GM21447 (cell line): ENCODE results near the gene ZFYVE28.
"Not testable (repeated sequence)": the region's sequence is repeated elsewhere in the genome, so short reads cannot be mapped to it uniquely, and the experiment has no call there.

Experiments used
- ATAC-seq: cut with Tn5 transposase; IDR thresholded peaks from one replicate; pipeline ENCODE4 v1.9.1; 2021; ENCODE audit not compliant: unreplicated experiment

ZFYVE28 gene

DNA sequence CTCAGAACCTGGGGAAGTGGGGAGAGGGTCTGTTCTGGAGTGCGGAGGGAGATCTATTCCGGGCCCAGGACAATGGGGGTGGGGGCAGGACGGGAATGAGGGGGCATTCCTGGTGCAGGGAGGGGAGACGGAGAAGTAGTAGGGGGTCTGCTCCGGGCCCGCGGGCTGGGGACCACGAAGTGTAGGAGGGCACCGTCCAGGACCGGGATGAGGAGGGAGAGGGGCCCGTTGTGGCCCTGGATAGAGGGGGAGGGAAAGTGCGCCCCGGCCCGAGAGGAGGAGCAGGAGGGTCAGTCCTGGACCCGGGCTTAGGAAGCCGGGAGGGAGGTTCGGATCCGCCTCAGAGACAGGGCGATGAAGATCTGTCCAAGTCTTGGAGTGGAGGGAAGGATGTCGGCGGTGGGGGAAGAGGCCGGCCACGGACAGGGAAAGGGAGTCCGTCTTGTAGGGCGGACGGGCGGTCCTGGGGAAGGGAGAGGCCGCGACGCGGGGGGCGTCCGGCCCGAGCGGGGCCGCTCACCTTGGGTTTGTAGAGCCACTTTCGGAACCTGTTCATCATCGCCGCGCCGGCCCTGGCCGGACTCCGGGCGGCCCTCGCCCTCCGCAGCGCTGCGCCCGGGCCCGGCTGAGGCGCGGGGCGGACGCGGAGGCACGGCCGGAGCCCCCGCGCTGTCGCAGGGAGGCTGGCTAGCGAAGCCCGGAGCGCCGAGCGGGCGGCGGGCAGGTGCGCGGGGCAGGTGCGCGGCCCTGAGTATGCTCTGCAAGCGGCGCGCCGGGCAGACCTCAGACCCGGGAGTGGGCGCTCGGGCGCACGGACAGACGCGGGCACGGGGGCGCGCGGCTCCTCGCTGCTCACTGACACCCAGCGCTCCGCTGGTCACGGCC, at the start of gene ZFYVE28:
Gene ZFYVE28, minus strand, starts transcription at position 881 of the 885 bp plus-strand sequence. Its CDS starts 322 bp downstream, at position 559.
- ATAC-seq = no peak

DNA sequence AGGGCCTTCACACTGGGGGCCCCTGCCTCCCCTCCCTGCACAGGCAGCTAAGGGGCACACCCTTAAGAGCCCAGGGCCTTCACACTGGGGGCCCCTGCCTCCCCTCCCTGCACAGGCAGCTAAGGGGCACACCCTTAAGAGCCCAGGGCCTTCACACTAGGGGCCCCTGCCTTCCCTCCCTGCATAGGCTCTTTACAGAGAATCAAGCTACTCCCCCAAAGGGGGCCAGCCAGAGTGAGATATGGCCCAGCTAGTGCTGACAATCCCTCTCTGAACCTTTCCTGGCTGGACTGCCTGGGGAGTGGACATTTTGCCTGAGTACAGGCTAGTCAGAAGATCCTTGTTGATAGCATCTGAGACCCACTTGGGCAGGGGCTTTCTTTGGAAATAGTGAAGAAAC, 47.1 kb upstream of the ZFYVE28 start:
- not testable (repeated sequence) for ATAC-seq

DNA sequence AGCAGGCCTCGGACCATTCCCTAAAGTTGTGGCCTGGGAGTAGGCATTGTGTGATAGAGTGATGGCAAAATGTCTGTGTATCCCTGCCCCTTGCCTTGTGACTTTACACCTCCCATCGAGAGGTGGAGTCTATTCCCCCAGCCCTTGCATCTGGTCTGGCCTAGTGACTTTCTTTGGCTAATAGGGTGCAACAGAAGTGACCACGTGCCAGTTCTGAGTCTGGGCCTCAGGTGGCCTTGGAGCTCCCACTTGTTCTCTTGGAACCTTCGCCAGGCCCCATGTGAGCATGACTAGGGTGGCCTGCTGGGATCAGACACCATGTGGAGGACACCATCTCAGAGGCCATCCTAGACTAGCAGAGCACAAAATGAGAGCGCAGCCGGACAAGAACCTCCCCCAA, 46.6 kb upstream of the ZFYVE28 start:
- ATAC-seq = no peak

DNA sequence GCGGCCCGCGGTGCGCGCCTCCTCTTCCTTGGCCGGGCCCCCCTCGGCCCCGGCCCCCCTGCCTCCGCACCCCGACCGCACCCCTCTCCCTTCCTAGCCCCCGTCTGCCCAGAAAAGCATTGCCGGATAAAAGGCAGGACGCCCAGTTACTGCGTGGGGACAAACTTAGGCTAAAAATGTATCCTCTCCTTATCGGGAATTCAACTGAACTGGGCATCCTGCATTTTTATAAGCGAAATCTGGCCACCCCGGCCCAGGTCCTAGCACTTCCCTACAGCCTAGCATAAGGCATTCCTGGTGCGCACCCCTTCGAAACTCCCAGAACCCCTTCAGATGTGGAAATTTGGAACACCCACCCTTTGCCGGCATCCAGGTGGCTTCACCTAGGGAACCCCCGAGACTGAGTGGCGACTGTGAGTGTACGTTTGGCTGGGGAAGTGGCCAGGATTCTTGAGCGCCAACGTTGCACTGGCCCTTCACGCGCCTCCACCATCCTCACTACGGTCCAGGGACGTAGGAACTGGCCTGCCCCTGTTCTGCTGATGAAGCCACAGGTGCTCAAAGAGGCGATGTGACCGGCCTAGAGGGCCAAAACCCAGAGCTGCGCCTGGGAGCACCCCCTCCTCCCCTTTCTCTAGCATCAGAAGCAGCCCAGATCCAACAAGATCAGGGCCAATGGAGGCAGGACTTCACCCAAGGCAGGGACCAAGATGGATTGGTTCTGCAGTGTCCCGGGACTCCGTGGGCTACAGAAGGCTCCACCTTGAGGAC, 44.7 kb upstream of the ZFYVE28 start:
- no peak for ATAC-seq

DNA sequence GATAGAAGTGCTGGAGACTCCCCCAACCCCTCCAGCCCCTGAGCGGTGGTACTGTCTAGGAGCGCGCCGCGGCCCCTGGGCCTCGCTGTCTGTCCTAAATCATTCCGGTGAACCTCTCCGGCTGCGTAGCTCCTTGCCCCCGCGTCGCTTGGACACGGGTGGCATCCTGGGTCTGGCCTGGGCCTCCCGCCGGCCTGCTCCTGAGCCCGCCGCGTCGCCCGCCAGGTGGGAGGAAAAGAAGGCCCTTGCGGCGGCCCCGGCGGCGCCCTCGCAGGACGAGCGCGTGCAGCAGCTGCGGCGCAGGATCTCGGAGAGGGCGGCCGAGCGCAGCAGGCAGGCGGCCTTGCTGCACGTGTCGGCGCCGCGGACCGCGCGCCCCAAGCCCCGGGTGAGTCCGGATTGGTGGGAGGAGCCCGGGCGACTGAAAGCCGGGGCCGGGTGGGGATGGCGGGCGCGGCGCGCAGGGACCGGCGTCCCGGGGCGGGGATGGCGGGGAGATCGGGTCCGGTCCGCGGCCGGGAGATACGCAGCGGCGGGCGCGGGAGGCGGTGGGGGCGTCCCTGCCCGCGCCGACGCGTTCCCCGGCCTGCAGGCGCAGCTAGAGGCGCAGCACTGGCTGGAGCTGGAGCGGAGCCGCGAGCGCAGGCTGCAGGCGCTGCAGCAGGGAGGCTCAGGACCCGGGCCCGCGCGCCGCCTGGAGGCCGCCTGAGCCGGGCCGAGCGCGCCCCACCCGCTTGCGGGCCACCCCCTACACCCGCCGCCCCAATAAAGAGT, 44.0 kb upstream of the ZFYVE28 start:
- ATAC-seq = peak; percentile 68

DNA sequence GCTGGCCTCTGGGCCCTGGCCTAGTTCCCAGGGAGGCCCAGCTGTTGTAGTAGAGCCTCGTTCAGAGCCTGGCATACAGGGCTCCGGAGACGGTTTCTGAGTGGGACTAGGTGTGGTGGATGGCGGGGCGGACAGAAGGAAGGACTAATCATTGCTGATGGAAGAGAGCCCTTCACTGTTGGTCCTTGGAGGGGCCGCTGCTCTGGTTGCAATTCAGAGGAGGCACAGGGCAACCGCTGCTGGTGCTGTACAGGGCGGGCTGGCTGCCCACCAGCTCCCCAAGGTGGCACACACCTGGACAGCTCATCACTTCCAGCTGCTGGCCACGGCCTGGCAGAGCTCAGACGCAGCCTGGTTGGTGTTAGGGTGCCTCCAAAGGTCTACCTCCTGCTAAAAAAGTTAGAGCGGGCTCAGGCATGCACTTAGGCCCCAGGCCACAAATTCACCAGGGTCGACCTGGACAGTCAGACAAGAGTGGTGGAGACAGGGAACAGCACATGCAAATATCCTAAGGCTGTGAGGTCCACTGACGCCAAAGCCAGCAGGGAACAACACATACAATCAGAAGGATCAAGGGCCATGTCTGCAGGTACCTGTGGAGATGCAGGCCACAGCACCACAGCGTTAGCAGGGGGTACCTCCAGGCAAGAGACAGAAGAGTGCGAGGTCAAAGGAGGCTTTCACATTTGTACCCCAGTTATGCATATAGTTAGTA, 43.0 kb upstream of the ZFYVE28 start:
- no peak for ATAC-seq

DNA sequence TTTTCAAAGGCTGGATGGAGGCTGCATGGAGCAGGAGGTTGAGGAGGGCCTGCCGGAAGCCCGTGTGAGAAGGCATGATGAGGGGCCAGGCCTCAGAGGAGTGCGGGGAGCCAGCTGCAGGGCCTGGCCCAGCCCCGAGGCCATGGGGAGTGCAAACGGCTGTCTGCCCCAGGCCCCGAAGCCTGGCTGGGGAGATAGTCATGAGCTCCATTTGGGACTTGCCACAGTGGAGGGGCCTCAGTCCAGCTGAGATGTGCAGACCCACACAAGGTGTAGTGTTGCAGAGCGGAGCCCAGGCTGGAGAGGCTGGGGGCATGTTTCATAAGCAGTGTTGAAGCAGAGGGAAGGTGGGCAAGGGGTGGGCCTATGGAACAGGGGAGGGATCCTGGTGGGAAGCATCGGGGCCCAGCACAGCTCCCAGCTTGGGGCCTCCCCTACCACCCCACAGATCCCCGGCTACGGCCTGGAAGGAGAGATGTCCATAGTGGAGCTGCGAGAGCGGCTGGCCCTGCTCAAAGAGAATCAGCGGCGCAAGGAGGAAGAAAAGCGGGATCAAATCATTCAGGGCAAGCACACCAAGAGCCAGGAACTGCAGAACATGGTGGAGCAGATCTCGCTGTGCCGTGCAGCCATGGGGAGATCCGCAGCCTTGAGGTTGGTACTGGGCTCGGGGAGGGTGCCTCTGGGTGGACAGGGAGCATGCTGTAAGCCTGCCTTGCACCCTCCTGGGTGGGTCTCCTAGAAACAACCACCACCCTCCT, 41.3 kb upstream of the ZFYVE28 start:
- no peak for ATAC-seq

DNA sequence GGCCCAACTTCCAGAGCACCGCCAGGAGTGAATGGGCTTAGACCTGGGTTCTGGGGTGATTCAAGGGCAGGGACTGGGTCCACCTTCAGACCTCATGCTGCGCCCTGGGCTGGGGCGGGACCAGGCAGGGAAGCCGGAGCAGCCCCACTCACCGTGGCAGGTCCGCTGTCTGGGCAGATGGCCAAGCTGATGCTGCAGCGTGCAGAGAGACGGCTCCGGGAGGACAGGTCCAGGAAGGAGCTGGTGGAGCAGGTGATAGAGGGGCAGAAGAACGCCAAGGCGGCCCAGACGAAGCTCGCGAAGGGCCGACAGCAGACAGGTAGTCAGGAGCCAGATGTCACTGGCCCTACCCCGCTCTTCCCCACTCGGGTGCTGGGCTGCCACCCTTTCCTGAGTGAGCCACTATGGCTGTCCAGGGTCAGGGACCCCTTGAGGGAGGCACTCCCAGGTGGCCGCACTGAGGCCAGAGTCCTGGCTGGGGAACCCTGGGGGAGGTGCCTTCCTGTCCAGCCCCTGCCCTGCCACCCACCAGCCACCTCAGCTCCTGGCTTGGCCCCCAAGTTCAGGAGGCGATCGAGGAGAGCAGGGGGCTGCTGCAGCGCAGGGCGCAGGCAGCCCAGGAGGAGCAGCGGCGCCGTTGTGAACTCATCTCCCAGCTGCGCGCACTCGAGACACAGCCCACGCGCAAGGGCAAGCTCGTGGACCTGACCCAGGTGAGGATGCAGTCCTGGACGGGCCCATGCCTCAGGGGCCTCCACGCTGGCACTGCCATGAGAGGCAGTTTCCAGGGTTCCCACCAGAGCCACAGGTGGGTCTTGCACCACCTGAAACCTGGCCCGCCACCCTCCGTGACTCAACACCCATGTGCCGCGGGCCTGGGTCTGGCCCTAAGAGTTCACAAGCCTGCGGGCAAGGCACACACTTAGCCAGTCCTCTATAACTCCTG, 40.4 kb upstream of the ZFYVE28 start:
- ATAC-seq = no peak

DNA sequence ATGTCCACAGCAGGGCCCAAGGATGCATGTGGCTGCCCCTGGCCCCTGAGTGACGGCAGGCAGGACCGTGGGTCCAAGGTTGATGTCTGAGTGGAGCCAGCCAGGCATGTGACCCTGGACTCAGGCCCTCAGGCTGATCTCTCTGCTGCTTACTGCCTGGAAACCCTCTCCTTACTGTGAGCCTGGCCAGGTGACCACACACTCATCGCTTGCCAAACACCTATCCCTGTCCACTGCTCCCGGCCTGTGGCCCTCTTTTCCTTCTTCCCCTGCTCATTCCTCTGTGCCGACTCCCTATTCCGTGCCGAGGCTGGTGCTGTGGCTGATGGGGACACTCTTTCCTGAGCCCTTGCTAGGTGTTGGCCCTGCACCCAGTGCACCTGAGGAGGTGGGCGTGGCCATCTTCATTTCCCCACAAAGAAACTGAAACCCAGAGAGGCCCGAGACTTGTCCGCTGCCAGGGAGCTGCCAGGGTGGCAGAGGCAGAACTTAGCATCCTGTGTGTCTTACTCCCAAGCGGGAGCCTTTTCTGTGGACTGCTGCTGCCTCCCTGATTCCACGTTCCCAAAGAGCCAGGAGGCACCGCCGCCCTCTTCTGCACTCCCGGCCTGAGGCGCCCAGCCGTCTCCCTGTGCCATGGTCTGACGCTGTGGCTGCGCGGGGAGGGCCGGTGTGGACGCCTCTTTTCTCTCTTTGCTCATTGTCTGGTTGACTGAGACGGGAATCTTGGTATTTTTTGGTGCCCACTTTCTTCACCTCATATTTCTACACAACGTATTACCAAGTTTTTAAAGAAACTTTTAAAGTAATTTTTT, 39.2 kb upstream of the ZFYVE28 start:
- ATAC-seq = no peak

DNA sequence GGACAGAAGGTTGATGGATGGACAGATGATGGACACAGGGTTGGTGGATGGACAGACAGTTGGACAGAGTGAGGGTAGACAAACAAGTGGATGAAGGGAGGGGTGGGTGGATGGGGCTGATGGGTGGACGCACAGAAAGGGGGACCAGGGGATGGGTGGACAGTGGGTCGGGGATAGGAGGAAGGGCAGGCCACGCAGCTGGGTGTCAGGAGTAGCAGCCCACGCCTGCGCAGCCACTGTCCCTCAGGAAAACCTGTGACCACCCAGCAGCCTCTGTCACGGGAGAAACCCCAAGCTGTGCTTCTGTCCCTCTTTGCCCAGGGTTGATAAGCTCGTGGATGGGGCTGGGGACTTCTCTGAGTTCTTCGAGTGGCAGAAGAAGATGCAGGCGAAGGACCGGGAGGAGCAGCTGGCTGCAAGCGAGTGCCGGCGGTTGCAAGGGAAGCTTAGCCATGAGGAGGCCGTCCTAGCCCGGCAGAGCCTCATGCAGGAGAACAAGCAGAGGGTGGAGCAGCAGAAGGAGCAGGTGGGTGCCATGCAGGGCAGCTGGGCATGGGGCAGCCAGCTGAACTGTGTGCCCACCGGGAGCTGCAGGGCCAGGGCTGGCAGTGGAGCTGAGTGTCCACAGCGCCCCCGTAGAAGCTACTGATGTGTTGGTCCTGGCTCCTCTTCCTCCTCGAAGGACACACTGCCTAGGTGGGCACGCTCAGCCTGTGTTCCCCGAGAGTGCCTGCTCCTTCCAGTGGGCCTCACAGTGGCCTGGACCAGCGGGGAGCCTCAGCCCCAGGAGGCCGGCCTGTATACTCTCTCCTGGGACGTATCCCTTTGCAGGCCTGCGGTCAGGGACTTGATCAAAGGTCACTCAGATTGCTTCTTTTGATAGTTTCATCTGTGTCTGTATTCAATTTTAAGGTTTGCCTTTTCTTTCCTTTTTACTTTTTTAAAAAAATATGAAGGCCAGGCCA, 33.7 kb upstream of the ZFYVE28 start:
- no peak for ATAC-seq

DNA sequence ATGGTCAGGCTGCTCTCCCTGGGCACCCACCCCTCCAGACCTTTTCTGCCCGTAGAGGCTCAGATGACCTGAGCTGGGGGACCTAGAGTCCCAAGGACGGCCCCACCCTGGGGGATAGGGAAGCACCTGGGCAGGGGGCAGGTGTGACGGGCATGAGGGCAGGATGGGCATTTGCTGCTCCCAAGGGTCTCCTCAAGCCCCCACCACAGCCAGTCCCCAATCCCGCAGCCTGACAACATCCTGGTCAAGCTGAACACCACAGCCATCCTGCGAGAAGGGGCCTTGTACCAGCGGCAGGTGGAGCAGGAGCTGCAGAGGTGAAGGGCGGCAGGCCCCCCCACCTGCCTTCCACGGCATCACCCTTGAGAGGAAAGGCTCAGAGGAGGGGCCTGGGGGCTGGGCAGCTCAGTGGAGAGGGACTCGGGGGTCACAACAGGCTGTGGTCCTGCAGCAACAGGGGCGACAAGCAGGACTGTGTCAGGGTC, 32.6 kb upstream of the ZFYVE28 start:
- ATAC-seq = no peak

DNA sequence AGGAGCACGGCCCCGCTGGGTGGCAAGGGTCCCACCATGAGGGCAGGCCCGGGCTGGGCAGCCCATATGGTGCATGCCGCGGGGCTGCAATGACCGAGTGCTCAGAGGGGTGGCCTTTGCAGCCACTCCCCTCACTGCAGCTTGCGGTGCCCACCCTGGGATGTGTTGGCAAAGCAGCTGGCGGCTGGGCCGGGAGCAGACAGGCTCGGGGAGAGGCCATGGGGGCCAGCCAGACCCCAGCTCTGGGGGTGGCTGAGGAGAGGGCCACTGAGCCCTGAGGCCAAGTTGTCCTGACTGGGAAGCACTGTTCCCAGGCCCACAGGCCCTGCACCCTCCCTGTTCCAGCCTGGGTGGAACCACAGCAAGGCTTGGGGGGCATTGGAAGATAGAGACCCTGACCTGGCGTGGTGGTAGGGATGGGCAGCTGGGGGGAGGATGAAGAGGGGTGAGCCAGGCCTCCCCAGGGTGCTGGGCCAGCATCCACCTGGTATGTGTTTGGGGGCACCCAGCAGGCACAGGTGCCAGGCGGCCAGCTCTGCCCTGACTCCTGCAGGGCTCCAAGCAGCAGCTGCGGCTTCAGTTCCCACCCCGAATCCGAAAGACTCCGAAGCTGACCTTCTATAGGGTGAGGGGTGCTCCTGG, 32.1 kb upstream of the ZFYVE28 start:
- no peak for ATAC-seq

DNA sequence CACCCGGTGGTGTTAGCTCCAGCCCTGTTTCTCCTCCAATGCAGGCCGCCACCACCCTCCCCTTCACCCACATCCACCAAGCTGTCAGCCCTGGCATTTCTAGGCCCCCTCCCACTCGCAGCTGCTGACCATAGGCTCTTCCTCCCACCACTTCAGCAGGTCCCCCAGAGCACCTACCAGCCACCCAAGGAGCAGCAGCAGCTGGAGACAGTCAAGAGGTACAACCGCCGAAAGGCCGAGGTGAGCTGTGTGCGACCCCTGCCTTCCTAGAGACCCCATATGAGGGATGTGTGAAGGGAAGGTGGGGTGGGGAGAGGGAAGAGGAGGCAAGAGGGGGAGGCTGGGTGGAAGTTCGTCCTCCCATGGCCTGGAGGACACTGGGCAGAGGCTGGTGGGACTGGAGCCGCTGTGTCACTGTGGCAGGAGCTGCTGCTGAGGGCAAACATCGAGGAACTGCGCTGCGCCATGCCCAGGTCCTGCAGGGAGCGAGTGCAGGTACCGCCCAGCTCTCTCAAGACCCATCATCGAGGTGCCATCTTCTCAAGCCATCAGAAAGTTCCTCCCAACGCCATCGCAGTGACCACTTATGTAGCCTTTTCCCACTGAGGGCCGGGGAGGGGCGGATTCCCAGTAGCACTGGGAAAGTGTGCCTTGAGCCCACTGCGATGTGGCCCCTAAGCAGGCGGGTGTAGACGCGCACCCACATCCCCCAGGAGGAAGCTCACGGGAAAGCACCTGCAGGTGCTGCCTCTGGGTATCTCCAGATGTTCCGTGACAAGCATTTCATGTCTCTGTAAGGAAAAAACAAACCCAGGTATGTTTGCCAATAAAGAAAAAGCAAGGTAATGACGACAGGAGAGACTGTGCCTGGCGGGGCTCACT, 31.3 kb upstream of the ZFYVE28 start:
- no peak for ATAC-seq

DNA sequence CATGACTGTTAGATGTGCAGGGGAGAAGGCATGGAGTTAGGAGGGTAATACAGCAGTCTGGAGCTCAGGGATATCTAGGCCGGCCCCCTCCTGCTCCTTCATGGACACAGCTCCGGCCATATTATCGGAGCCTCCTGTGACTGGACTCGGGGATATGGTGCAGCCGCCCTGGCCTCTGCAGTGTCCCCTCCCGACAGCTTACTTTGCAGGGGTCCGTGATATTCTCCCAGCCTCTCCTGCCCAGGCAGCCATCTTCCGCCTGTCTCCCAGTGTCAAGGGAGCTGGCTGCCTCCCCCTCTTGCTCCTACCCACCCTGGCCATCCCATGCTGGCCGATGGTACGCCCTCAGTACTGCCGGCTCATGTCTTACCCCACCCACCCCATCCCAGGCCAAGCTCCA, 30.6 kb upstream of the ZFYVE28 start:
- ATAC-seq = no peak

DNA sequence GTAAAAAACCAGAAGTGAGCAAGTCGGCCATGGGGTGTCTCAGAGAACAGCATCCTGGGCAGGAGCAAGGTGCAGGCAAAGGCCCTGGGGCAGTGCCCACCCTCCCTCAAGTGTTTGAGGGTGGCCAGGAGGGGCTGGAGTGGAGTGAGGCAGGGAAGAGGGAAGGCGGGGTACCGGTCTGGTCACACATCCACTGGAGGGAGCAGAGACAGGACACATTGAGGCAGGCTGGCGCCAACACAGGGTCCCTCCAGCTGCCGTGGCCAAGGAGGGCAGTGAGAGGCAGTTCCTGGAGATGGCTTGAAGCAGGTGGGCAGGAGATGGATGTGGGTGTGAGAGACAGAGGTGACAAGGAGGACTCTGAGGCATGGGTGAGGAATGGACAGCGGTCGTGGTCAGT, 30.1 kb upstream of the ZFYVE28 start:
- ATAC-seq = no peak
